Liver (tissue), 9 donors: Measurements from ENCODE around the gene NOP9. TPM values are rescaled to one million over a fixed set of nuclear protein-coding genes. Genes with fewer than 3 reads are reported as not detected.

Source experiments
- DNase-seq: peaks from one replicate; pipeline ENCODE4 v3.0.0-alpha.2; 2017; ENCODE audit warnings: low spot score
- H3K27ac ChIP-seq, 2 donors: one replicate each; pipeline ENCODE4 v1.7.0; 2013; ENCODE audit warnings: inconsistent platforms in 2 of 2, low read length in 2 of 2, control low read depth in 1 of 2, low read depth in 1 of 2, mild to moderate bottlenecking in 1 of 2
- H3K27me3 ChIP-seq, 4 donors: one replicate each; pipeline versions ENCODE4 v1.6.1 to v1.7.0; 2013; ENCODE audit warnings: low read length in 3 of 4, inconsistent platforms in 1 of 4, mild to moderate bottlenecking in 1 of 4, moderate library complexity in 1 of 4; ENCODE audit not compliant: control insufficient read depth in 4 of 4, insufficient read depth in 4 of 4
- H3K36me3 ChIP-seq, 4 donors: one replicate each; pipeline versions ENCODE4 v1.6.1 to v1.7.0; 2013; ENCODE audit warnings: low read length in 3 of 4, mild to moderate bottlenecking in 3 of 4, low read depth in 1 of 4, moderate library complexity in 1 of 4; ENCODE audit not compliant: control insufficient read depth in 4 of 4, insufficient read depth in 3 of 4
- H3K4me1 ChIP-seq, 4 donors: one replicate each; pipeline versions ENCODE4 v1.6.1 to v1.7.0; 2013; ENCODE audit warnings: low read length in 3 of 4, mild to moderate bottlenecking in 3 of 4, moderate library complexity in 1 of 4; ENCODE audit not compliant: control insufficient read depth in 4 of 4, insufficient read depth in 4 of 4
- H3K4me3 ChIP-seq, 3 donors: one replicate each; pipeline versions ENCODE4 v1.6.1 to v1.7.0; 2013; ENCODE audit warnings: low read length in 3 of 3, control low read depth in 1 of 3, low read depth in 1 of 3, mild to moderate bottlenecking in 1 of 3
- H3K9ac ChIP-seq, 2 donors: one replicate each; pipeline ENCODE4 v1.7.0; 2013; ENCODE audit warnings: low read length in 2 of 2, mild to moderate bottlenecking in 2 of 2, moderate library complexity in 2 of 2, control low read depth in 1 of 2, low read depth in 1 of 2
- H3K9me3 ChIP-seq, 4 donors: one replicate each; pipeline versions ENCODE4 v1.6.1 to v1.7.0; 2013; ENCODE audit warnings: low read length in 3 of 4; ENCODE audit not compliant: control insufficient read depth in 4 of 4
- ATF3 ChIP-seq: IDR thresholded peaks from 2 replicates; pipeline ENCODE4 v1.6.1; 2016; ENCODE audit warnings: antibody characterized with exemption
- CTCF ChIP-seq: fragments of 150-350 bp; IDR thresholded peaks from 2 replicates; pipeline ENCODE4 v1.5.1; 2017; ENCODE audit warnings: improper control_type of control experiment, low read depth, low read length; ENCODE audit not compliant: missing input control
- EGR1 ChIP-seq, 2 donors: IDR thresholded peaks; 2 replicates each; pipeline ENCODE4 v1.6.1; 2016 to 2018; ENCODE audit warnings: antibody characterized with exemption in 2 of 2, low read depth in 2 of 2
- FOXA1 ChIP-seq: IDR thresholded peaks from 2 replicates; pipeline ENCODE4 v1.6.1; 2016; ENCODE audit warnings: antibody characterized with exemption
- FOXA2 ChIP-seq: IDR thresholded peaks from 2 replicates; pipeline ENCODE4 v1.6.1; 2016; ENCODE audit warnings: antibody characterized with exemption
- GABPA ChIP-seq, 2 donors: IDR thresholded peaks in 1 of 2; conservative IDR thresholded peaks in 1 of 2; 2 replicates each; pipeline ENCODE4 v1.6.1; 2016; ENCODE audit warnings: antibody characterized with exemption in 2 of 2, mild to moderate bottlenecking in 1 of 2, moderate library complexity in 1 of 2
- HNF4A ChIP-seq, 2 donors: conservative IDR thresholded peaks; 2 replicates each; pipeline ENCODE4 v1.6.1; 2016; ENCODE audit warnings: antibody characterized with exemption in 2 of 2, mild to moderate bottlenecking in 2 of 2
- HNF4G ChIP-seq: IDR thresholded peaks from 2 replicates; pipeline ENCODE4 v1.6.1; 2016; ENCODE audit warnings: antibody characterized with exemption
- JUND ChIP-seq, 2 donors: IDR thresholded peaks; 2 replicates each; pipeline ENCODE4 v1.6.1; 2016; ENCODE audit warnings: antibody characterized with exemption in 2 of 2
- MAX ChIP-seq: IDR thresholded peaks from 2 replicates; pipeline ENCODE4 v1.6.1; 2016; ENCODE audit warnings: antibody characterized with exemption
- NR2F2 ChIP-seq: IDR thresholded peaks from 2 replicates; pipeline ENCODE4 v1.6.1; 2016; ENCODE audit warnings: antibody characterized with exemption
- RAD21 ChIP-seq, 2 donors: IDR thresholded peaks; 2 replicates each; pipeline ENCODE4 v1.6.1; 2016; ENCODE audit warnings: antibody characterized with exemption in 2 of 2, mild to moderate bottlenecking in 2 of 2
- REST ChIP-seq: IDR thresholded peaks from 2 replicates; pipeline ENCODE4 v1.6.1; 2016; ENCODE audit warnings: antibody characterized with exemption, mild to moderate bottlenecking
- RXRA ChIP-seq, 2 donors: IDR thresholded peaks; 2 replicates each; pipeline ENCODE4 v1.6.1; 2017 to 2018; ENCODE audit warnings: antibody characterized with exemption in 2 of 2, mild to moderate bottlenecking in 1 of 2
- SP1 ChIP-seq: IDR thresholded peaks from 2 replicates; pipeline ENCODE4 v1.6.1; 2018; ENCODE audit warnings: antibody characterized with exemption, mild to moderate bottlenecking
- TAF1 ChIP-seq: conservative IDR thresholded peaks from 2 replicates; pipeline ENCODE4 v1.6.1; 2016; ENCODE audit warnings: antibody characterized with exemption, mild to moderate bottlenecking
- YY1 ChIP-seq: IDR thresholded peaks from 2 replicates; pipeline ENCODE4 v1.6.1; 2016; ENCODE audit warnings: antibody characterized with exemption, mild to moderate bottlenecking
- ZBTB33 ChIP-seq: IDR thresholded peaks from 2 replicates; pipeline ENCODE4 v1.6.1; 2016; ENCODE audit warnings: antibody characterized with exemption
- WGBS: extraction: QIAGEN DNeasy Blood & Tissue Kit; methylation state at CpG from one replicate; pipeline ENCODE4 v1.1.7; 2013; 5-methylcytosine and 5-hydroxymethylcytosine counted together
- polyA plus RNA-seq, 2 donors: library from polyadenylated mRNA; stranded (reverse) in 1 of 2; unstranded in 1 of 2; fragments of 200-250 nt in 1 of 2; fragments of >200 nt in 1 of 2; fragmentation: Nextera tagmentation in 1 of 2; extraction: Ambion mirVana in 1 of 2; gene quantifications; one replicate each; pipeline versions ENCODE4 v1.2.1 to v1.2.3, GENCODE V29; 2013 to 2015
- total RNA-seq, 2 donors: library from RNA; depleted of rRNA; stranded (reverse); fragments of >200 nt; gene quantifications; one replicate each; pipeline ENCODE4 v1.2.3, GENCODE V29; 2014
- donor health status: healthy.
- donor health status: healthy.
- donor health status: healthy.
- donor health status: healthy.
- donor health status: healthy.

The NOP9 gene
- total and polyA plus RNA-seq, 4 donors: 3.8 to 18.2 (median 9.7) TPM

GRCh38 chr14:24256960-24257359 is 42.7 kb upstream of the NOP9 start:
- Histone ChIP-seq H3K4me3 (no peak overlapping the region), H3K36me3 (peaks cover 0 to 13% (median 1%) of the 10 kb centered on the region in 4 donors), H3K27ac (no peak overlapping the region), H3K9ac (no peak overlapping the region), H3K27me3 (no peaks in the 10 kb centered on the region), H3K4me1 (no peaks in the 10 kb centered on the region), H3K9me3 (no peaks in the 10 kb centered on the region)
- no peak for DNase-seq
- TF ChIP-seq EGR1 (IDR thresholded peaks at IDR 0.05; ENCODE audit: low read depth in 2 of 2): no peak
- TF ChIP-seq HNF4G: no peak
- no peak for TF ChIP-seq ZBTB33
- no peak for TF ChIP-seq RAD21 (IDR thresholded peaks at IDR 0.05)
- no peak for TF ChIP-seq MAX
- TF ChIP-seq HNF4A (conservative IDR thresholded peaks at IDR 0.05): no peak
- TF ChIP-seq TAF1: no peak
- no peak for TF ChIP-seq FOXA1
- no peak for TF ChIP-seq REST
- TF ChIP-seq RXRA (IDR thresholded peaks at IDR 0.05): no peak
- no peak for TF ChIP-seq NR2F2
- no peak for TF ChIP-seq ATF3
- WGBS: 90% methylated on average over 4 of the region's 4 CpGs

- H3K27me3 ChIP-seq: no peaks in the 10 kb centered on the region
- WGBS: 94% methylated on average over 9 of the region's 9 CpGs
- H3K9ac ChIP-seq: no peak overlapping the region
- no peak overlapping the region for H3K4me3 ChIP-seq
- TF ChIP-seq SP1 (no peak), NR2F2 (no peak), YY1 (no peak), GABPA (IDR thresholded peaks at IDR 0.05 in 1 of 2, conservative IDR thresholded peaks at IDR 0.05 in 1 of 2) (no peak), TAF1 (no peak), ATF3 (no peak), REST (no peak), CTCF (no peak), FOXA2 (no peak), HNF4G (no peak), RXRA (IDR thresholded peaks at IDR 0.05) (no peak), JUND (IDR thresholded peaks at IDR 0.05) (no peak)
- H3K4me1 ChIP-seq: no peaks in the 10 kb centered on the region
- H3K9me3 ChIP-seq: no peaks in the 10 kb centered on the region
- no peak overlapping the region for H3K27ac ChIP-seq
- no peak for DNase-seq
- peaks cover 0 to 10% (median 1%) of the 10 kb centered on the region in 4 donors for H3K36me3 ChIP-seq
Measured at GRCh38 chr14:24258119-24258518, 41.5 kb upstream of the NOP9 start.
